Dermis blood vessel endothelial cell (primary cell): Measurements from ENCODE around the gene ZNF318. TPM values are rescaled to one million over a fixed set of nuclear protein-coding genes. Genes with fewer than 3 reads are reported as not detected.
A peak's percentile ranks its signal among the peaks of the same experiment; 100 is the strongest.
"Not testable (repeated sequence)": the region's sequence is repeated elsewhere in the genome, so short reads cannot be mapped to it uniquely, and the experiment has no call there.

ENCODE experiments used
- DNase-seq: peaks from one replicate; pipeline ENCODE4 v3.0.0; 2010
- total RNA-seq: library from RNA; depleted of rRNA; stranded (reverse); fragments of >200 nt; gene quantifications from 2 replicates; pipeline ENCODE4 v1.2.3, GENCODE V29; 2014

The ZNF318 gene
- 9.7 and 10.8 TPM in 2 replicates for total RNA-seq

- DNase-seq, result peak; percentile 97
Measured at GRCh38 chr6:43369174-43370002, at the start of gene ZNF318. TSS of gene ZNF318 (minus strand) at chr6:43369647. CDS start at chr6:43369365, 282 bp downstream.

GRCh38 chr6:43416935-43417334 lies 47.5 kb upstream of the ZNF318 start:
- no peak for DNase-seq

DNA sequence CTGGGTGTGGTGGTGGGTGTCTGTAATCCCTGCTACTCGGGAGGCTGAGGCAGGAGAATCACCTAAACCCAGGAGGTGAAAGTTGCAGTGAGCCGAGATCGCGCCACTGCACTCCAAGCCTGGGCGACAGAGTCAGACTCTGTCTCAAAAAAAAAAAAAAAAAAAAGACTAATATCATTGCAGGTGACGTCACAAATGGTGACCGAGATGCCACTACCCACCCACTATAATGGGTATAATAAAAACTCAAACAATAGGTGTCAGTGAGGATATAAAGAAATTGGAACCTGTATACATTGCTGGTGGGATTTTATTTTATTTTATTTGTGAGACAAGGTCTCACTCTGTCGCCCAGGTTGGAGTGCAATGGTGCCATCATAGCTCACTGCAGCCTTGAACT lies 45.8 kb upstream of the ZNF318 start:
- not testable (repeated sequence) for DNase-seq

DNA sequence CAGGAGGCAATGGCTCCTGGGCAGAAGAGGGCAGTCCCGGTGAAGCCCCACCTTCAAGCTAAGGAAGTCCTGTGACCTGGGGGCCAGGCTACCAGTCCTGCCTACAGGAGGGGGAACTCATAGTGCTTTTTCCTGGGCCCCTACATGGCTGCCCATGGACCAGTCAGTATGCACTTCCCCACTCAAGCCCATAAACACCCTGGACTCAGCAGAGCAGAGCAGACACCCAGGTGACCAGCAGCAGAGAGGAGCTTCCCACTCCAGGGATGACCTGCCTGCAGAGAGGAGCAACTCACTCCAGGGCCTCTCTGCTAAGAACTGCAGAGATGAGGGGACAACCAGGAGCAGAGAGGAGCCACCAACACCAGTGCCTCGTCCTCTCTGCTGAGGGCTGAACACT lies 43.6 kb upstream of the ZNF318 start:
- no peak for DNase-seq

GRCh38 chr6:43412541-43412940 lies 43.1 kb upstream of the ZNF318 start:
- DNase-seq, result no peak

- not testable (repeated sequence) for DNase-seq
Measured at GRCh38 chr6:43410776-43411175, 41.3 kb upstream of the ZNF318 start.

DNA sequence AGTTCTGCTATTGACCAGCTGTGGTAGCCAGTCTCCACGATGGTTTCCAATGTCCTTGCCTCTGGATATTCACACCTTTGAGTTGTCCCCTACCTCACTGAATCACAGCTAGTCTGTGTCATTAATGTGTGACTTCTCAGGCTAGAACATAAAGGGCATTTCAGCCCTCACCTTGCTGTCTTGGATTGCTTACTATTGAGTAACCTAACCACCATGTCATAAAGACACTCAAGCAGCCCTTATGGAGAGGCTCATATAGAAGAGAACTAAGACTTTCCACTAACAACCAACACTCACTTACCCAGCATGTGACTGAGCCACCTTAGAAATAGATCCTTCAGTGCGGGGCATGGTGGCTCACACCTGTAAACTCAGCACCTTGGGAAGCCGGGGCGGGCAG lies 38.8 kb upstream of the ZNF318 start:
- DNase-seq, result no peak

DNA sequence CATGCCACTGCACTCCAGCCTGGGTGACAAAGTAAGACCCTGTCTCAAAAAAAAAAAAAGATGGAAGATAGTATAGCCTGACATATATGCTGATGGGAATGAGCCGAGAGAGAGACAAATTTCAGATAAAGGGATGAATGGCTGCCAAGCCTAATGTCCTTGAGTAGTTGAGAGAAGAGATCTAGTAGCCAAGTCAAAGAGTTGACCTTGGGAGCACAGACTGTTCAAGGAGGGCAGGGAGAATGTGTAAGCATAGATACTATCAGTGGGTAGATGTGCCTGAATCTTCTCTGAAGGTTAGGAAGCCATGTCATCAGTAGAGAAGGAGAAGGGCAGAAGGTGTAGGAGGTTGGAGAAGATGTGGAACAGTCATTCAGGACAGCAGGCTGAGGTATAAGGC lies 37.8 kb upstream of the ZNF318 start:
- no peak for DNase-seq

DNA sequence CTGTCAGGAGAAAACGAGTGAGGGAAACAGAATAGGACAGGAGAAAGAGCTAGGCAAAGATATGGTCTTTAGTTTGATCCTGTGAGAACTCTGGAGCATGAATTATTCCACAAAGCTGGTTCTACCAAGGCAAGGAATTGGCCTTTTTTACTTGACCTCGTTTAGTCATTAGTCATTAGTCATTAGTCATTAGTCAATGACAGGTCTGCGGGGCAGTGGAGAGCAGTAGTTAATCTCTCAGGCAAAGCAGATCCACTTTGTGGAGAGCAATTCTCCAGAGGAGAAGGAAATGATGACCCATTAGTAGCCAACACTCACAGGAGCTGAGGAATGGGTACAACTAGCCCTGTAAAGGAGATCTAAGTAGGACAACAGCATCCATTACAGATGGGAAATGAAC lies 35.9 kb upstream of the ZNF318 start:
- DNase-seq, result no peak

DNA sequence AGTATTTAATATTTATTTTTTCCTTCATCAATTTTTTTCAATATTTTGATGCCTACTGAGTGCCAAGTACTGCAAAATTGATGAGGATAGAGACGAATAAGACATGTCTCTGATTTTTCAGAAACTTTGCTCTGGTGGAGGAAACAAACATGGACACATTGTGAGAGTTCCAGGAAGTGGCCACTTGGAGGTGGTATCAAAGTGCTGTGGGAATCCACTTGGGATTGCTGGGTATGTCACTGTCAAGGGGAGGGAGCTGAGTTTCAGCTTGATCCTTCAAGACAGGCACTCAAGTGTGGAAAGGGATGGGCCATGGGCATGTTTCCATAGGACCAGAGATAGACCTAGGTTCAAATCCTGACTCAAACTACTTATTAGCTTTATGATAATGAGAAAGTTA lies 33.4 kb upstream of the ZNF318 start:
- no peak for DNase-seq

DNA sequence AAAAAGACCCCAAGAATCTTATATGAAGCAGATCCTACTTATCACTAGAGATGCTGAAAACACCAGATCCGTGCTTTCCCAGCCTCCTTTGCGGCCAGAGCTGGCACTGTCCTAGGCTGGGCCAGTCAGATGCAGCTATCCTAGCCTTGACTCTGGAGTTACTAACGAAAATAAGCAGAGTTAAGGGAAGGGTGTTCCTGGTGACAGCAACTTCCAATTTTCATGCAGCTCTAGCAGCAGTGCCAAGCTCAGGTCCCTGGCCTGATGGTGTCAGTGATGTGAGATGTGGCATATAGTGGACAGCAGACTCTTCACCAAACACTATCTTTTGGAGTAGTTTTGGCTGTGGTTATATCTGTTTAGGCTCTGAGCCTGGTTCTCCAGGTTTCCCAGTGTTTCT lies 32.3 kb upstream of the ZNF318 start:
- DNase-seq, result no peak

DNA sequence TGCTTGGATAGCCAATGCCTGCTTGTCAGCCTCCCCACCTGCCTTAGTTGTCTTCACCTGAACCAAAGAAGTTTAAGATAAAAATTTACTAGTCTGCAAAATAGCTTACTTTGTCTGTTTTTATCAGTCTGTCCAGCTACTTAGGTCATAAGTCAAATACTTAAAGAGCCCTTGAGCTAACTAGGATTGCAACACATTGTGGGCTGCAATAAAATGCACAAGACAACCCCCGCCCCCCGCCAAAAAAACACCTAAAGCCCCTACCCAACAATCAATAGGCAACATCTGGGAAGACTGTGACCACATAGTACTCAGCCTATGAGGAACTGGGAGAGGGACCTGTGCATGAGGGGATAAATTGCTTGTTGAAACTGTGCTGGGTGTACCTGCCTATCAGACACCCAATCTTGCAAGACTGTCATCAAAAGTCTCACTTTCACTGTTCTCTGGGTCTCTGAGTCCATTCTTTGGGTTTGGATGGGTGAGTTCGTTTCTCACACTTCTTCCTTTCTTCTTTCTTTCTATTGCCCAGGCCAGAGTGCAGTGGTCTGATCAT lies 30.6 kb upstream of the ZNF318 start:
- DNase-seq, result no peak

DNA sequence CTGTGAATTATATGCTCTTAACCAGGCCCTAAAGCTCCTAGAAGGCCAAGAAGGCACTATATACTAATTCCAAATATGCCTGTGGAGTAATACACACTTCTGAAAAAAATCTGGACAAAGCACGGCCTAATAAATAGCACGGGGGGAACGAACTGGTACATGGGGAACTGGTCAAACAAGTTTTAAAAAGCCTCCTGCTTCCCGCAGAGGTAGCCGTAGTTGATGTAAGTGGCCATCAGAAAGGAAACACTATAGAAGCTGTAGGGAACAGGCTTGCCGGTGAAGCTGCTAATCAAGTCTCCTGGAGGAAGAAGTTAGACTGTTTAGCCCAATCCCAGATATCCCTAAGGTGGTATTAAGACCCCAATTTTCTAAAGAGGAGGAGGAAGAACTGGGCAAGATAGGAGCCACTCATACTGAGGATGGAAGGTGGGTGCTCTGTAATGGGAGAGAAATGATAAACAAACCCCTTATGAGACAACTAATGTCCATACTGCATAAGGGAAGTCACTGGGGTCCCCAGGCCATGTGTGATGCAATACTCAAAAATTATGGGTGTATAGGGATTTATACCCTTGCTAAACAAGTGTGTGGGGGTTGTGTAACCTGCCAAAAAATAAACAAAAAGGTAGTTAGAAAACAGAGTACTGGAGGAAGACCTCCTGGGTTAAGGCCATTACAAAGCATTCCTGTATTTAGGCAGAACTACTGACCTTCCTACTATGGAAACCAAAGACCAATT lies 27.1 kb upstream of the ZNF318 start:
- DNase-seq, result no peak

DNA sequence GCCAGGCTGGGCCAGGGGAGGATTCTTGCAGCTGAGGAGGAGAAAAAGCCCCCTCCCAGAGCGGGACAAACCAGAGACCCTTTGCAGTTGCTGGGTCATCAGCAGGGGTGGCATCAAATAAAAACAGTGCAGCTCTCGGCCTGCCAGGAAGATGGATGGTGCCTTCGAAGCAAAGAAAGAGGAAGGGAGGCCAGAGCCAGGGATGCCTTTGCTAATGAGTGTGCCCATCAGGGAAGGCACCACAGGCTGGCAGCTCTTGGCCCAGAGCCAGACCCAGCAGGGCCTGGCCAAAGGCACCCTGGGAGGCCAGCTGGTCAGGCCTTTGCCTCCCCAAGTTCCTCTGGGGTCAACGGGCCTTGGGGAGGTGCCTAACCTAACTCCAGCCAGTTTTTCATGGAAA lies 26.3 kb upstream of the ZNF318 start:
- no peak for DNase-seq

DNA sequence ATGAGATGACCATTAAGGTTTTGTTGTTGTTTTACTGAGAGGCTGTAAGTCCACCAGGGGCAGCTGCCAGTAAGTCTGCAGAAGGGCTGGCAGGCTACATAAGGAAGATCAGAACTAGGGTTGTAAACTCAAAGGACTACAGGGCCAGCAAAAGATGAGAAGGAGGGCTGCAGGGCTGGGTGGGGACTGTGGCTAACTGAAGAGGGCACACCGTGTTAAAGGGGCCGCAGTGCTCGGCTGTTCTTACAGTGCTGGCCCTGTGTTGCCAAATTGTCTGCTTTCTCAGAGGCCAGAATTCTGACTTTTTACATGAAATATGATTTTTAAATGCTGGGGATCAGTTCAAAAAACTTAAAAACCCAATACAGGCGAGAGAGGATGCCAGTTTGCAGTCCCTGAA lies 25.5 kb upstream of the ZNF318 start:
- no peak for DNase-seq

DNA sequence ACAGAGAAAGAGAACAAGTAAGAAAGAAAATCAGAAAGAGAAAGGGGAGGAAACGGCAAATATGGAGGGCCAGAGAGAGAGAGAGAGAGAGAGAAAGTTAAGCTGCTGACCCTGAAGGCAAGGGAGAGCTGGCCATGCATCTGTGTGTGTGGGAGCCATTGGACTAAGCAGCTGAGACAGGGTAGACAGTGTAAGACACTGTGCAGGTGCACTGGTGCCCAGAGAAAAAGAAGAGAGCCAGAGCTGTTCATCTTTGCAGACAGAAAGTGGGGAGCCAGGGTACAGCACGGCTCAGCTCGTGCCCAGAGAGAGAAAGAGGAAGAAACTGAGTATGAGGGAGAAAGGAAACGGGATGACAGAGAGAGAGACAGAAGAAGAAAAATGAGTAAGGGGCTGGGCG lies 24.2 kb upstream of the ZNF318 start:
- no peak for DNase-seq

DNA sequence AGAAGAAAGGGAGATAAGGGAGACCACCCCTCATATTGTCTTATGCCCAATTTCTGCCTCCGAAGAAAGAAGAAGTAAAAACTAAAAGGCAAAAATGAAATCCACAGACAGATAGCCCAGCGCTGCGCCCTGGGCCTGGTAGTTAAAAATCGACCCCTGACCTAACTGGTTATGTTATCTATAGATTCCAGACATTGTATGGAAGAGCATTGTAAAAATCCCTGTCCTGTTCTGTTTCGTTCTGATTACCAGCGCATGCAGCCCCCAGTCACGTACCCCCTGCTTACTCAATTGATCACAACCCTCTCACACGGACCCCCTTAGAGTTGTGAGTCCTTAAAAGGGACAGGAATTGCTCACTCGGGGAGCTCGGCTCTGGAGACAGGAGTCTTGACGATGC lies 23.7 kb upstream of the ZNF318 start:
- DNase-seq, result not testable (repeated sequence)

DNA sequence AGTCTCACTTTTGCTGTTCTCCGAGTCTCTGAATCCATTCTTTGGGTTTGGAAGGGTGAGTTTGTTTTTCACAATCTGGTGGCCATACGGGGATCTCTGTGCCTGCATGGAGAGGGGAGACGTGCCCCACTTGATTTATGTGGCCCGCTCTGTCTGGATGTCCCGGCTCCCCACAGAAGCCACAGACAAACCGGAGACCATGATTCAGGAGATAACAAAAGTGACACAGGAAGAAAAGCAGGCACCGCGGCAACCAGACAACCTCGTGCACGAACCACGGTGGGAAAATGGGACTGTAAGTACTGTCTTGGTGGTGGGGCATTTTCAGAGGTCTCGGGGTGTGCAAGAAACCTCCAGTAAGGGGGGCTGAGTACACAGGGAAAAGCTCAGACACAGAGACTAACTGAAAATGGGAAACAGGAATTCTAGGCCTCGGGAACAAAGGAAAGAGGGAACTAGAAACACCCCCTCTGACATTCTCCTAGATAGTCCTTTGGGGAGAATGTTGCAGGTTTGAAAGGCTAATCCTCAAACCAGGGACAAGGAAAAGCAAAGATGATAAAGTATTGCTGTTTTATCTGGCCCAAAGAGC lies 22.1 kb upstream of the ZNF318 start:
- DNase-seq, result no peak

DNA sequence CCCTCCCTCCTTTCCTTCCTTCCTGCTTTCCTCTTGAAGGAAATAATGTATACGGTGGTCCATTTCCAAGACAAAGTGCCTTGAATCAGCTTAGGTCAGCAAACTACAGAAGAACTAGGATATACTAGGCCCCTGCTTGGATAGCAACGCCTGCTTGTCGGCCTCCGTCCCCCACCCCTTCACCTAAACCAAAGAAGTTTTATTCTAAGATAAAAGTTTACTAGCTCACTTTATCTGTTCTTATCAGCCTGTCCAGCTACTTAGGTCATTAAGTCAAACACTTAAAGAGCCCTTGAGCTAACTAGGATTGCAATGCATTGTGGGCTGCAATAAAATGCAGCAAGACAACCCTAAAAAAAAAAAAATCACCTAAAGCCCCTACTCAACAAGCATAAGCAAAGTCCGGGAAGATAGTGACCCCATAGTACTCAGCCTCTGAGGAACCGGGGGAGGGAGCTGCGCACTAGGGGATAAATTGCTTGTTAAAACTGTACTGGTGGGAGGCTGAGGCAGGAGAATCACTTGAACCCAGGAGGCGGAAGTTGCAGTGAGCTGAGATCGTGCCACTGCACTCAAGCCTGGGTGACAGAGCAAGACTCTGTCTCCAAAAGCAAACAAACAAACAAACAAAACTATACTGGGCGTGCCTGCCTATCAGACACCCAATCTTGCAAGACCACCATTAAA lies 21.4 kb upstream of the ZNF318 start:
- DNase-seq, result not testable (repeated sequence)

- DNase-seq, result no peak
Measured at GRCh38 chr6:43389730-43390295, 20.4 kb upstream of the ZNF318 start.

DNA sequence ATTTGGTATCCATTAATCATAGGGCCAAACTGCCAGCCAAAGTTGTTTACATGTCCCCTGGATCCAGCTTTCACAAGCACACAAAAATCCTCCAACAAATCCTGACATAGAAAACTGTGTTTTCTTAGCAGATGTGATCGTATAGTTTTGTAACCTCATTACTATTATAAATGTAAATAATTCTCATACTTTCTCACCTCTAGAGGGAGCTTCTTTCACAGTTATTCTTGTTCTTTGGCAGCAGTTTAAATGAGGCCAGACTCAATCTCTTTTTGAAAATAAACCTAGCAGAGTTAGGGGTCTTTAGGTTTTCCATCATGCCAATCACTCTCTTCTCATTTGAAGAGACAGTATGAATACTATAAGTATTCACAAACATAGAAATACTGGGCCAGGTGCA lies 17.0 kb upstream of the ZNF318 start:
- no peak for DNase-seq

DNA sequence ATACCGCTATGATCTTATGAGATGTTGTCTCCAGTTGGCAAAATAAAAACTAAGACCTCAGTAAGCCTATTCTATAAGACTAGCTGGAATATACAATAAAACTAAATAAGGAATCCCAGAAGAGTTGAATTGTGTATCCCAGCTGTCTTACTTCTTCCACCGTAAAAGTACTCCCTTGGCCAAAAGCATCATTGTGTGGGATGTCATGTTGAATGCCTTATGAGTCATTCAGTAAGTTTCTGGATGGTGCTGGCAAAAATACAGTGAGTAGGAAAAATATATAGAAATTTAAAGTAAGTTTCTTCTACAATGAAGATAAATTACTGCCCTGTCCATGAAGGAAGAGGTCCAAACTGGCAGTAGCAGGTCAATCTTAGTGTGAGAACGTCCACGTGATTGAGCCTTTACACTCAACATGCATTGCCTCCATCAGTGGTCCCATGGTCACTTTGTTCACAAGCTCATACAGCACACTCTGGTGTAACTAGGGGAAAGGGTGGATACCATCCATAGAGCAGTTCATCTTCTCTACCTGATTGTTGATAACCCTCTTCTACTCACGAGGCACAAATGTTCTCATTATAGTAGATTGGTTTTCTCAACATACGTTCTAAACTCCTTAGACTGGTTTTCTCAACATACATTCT lies 13.7 kb upstream of the ZNF318 start:
- DNase-seq, result no peak
